Suprapubic skin (tissue), 4 donors: ENCODE results near the gene ANO2. TPM values are rescaled to one million over a fixed set of nuclear protein-coding genes. Genes with fewer than 3 reads are reported as not detected.

Experiments used
- DNase-seq, 2 donors: peaks; one replicate each; pipeline ENCODE4 v3.0.0-alpha.2; 2019; ENCODE audit warnings: low spot score in 2 of 2
- H3K27ac ChIP-seq: fragments of 200-600 bp; sonication (generic); one replicate; pipeline ENCODE4 v1.5.1; 2019
- H3K27me3 ChIP-seq: fragments of 200-600 bp; sonication (generic); one replicate; pipeline ENCODE4 v1.5.1; 2019
- H3K36me3 ChIP-seq: fragments of 200-600 bp; sonication (generic); one replicate; pipeline ENCODE4 v1.5.1; 2019
- H3K4me1 ChIP-seq: fragments of 200-600 bp; sonication (generic); one replicate; pipeline ENCODE4 v1.5.1; 2019
- H3K4me3 ChIP-seq: fragments of 200-600 bp; sonication (generic); one replicate; pipeline ENCODE4 v1.5.1; 2019; ENCODE audit warnings: mild to moderate bottlenecking
- H3K9me3 ChIP-seq: fragments of 200-600 bp; sonication (generic); one replicate; pipeline ENCODE4 v1.5.1; 2019
- EP300 ChIP-seq: sonication (generic); formaldehyde crosslinking; IDR thresholded peaks from one replicate; pipeline ENCODE4 v1.6.1; 2017; ENCODE audit warnings: antibody characterized with exemption
- POLR2A ChIP-seq, 2 donors: fragments of 450-650 bp; IDR thresholded peaks; one replicate each; pipeline ENCODE4 v1.6.1; 2017; ENCODE audit warnings: antibody characterized with exemption in 2 of 2, mild to moderate bottlenecking in 2 of 2, moderate library complexity in 2 of 2
- POLR2AphosphoS5 ChIP-seq, 3 donors: sonication (generic); formaldehyde crosslinking; IDR thresholded peaks; one replicate each; pipeline ENCODE4 v1.6.1; 2017; ENCODE audit warnings: antibody characterized with exemption in 3 of 3
- WGBS: methylation state at CpG from one replicate; pipeline ENCODE4 v1.1.5; 2018; 5-methylcytosine and 5-hydroxymethylcytosine counted together
- total RNA-seq, 4 donors: library from RNA; depleted of rRNA; stranded (reverse); fragments of >200 nt; gene quantifications; one replicate each; pipeline ENCODE4 v1.1.0, GENCODE V29; 2016
- TF ChIP-seq, protein P1 (sequence below), 2 donors: fragments of 200-600 bp in 1 of 2; fragments of 450-650 bp in 1 of 2; sonication (generic) in 1 of 2; IDR thresholded peaks; one replicate each; pipeline ENCODE4 v1.5.1; 2016 to 2019; ENCODE audit warnings: antibody characterized with exemption in 2 of 2, mild to moderate bottlenecking in 1 of 2, moderate library complexity in 1 of 2

ANO2 gene
- total RNA-seq, 4 donors from 2014 or later: 1.1 to 9.7 (median 2.0) TPM

DNA sequence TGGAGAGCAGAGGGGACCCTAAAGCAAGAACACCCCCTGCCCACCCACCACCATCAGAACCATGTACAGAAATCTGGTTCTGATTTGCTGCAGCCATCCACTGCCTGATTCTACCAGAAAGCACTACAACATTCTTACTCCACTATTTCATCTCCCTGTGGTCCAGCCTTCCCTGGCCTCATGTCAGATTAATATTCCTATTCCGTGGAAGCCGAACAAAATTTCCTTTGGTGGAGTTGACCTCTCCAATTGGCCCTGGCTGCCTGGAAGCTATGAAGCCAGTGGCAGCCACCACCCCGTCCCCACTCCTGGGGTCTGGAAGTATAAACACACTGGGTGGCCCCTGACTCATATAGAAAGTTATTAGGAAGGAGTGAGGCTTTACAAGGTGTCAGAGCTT, 60.2 kb downstream of the ANO2 start:
- 68% methylated on average over 3 of the region's 3 CpGs for WGBS
- H3K27me3 ChIP-seq: peaks cover 15% of the 10 kb centered on the region
- no peak overlapping the region for H3K27ac ChIP-seq
- no peak for DNase-seq
- H3K4me3 ChIP-seq: no peak overlapping the region
- H3K4me1 ChIP-seq: no peaks in the 10 kb centered on the region
- TF ChIP-seq POLR2AphosphoS5 (IDR thresholded peaks at IDR 0.05): no peak
- TF ChIP-seq EP300: no peak
- H3K9me3 ChIP-seq: no peaks in the 10 kb centered on the region
- H3K36me3 ChIP-seq: no peaks in the 10 kb centered on the region

DNA sequence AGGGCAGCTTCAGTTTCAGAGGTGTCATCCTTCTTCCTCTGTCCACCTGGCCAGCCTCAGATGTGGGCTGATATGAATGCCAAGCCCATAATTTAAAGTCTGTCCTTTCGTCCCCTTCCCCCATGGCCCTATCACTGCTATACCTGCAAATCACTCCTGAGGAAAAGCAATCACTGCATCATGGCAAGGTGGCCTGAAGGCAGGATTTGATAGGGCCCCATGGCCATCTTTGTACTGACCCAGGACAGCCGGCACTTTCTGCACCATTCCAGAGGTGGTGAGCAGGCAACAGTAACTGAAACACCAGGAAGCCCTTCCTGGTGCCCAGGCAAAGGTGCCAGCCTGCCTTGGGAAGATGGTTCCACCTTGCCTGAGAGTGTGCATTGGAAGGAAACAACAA, 60.8 kb downstream of the ANO2 start:
- H3K4me3 ChIP-seq: no peak overlapping the region
- no peak overlapping the region for H3K27ac ChIP-seq
- TF ChIP-seq POLR2AphosphoS5 (IDR thresholded peaks at IDR 0.05) (no peak), POLR2A (IDR thresholded peaks at IDR 0.05) (no peak), EP300 (no peak)
- TF ChIP-seq, protein P1, sequence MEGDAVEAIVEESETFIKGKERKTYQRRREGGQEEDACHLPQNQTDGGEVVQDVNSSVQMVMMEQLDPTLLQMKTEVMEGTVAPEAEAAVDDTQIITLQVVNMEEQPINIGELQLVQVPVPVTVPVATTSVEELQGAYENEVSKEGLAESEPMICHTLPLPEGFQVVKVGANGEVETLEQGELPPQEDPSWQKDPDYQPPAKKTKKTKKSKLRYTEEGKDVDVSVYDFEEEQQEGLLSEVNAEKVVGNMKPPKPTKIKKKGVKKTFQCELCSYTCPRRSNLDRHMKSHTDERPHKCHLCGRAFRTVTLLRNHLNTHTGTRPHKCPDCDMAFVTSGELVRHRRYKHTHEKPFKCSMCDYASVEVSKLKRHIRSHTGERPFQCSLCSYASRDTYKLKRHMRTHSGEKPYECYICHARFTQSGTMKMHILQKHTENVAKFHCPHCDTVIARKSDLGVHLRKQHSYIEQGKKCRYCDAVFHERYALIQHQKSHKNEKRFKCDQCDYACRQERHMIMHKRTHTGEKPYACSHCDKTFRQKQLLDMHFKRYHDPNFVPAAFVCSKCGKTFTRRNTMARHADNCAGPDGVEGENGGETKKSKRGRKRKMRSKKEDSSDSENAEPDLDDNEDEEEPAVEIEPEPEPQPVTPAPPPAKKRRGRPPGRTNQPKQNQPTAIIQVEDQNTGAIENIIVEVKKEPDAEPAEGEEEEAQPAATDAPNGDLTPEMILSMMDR (IDR thresholded peaks at IDR 0.05): no peak
- WGBS: 74% methylated on average over 2 of the region's 2 CpGs
- no peaks in the 10 kb centered on the region for H3K36me3 ChIP-seq
- no peak for DNase-seq
- H3K27me3 ChIP-seq: peaks cover 15% of the 10 kb centered on the region
- H3K4me1 ChIP-seq: no peaks in the 10 kb centered on the region
- no peaks in the 10 kb centered on the region for H3K9me3 ChIP-seq

DNA sequence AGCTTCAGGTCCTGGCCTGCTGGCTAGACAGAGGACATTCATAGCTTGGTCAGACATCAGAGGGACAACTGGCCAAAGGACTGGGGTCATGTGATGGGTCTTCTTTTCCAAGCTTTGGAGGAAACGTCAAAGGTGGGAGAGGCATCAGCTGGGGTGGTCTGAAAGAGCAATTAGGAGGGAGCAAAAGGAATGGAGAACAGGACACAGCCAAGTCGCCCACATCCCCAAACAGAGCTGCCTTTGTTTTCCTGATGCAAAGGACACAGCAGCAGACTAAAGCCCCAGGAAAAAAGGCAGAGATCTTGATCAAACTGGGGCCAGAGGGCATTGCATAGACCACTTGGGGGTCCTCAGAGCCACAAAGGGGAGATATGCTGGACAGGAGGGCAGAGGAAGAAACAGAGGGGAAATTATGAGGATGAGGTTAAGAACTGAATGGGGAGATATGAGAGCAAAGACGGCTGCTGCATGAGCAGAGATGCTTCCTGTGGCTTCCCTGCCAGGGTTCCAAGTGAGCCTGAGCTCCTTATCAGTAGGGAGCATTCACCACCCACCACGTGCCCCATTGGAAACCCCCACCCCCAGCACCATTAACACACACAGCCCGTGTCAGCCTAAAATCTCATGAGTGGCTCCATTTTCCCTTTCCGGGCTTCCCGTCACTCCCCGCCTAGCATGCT, 62.4 kb downstream of the ANO2 start:
- no peak for DNase-seq
- TF ChIP-seq EP300 (no peak), POLR2A (IDR thresholded peaks at IDR 0.05) (no peak), POLR2AphosphoS5 (IDR thresholded peaks at IDR 0.05) (no peak)
- TF ChIP-seq, protein P1 (IDR thresholded peaks at IDR 0.05): no peak

DNA sequence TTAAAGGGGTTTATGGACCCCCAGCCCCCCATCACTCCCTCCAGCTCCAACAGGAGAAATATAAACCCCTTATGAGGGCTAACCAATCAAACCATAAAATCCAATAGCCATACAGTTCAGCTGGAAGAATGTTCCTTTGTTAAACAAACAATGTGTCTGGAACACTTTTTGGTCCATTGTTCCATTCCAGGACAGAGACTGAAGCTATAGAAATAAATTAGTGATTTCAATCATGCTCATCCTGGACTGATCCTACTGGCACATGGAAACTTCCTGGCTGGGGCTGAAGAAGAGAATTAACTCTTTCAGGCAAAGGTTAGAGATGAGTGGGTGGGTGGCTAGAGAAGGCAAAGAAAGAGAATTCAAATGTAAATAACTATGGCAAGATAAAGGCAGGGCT, 63.4 kb downstream of the ANO2 start:
- peaks cover 10% of the 10 kb centered on the region for H3K27me3 ChIP-seq
- no peaks in the 10 kb centered on the region for H3K4me1 ChIP-seq
- no peak for DNase-seq
- no peaks in the 10 kb centered on the region for H3K9me3 ChIP-seq
- H3K27ac ChIP-seq: no peak overlapping the region
- TF ChIP-seq, protein P1 (IDR thresholded peaks at IDR 0.05): no peak
- TF ChIP-seq POLR2AphosphoS5 (IDR thresholded peaks at IDR 0.05): no peak
- no peak for TF ChIP-seq POLR2A (IDR thresholded peaks at IDR 0.05)
- no peak for TF ChIP-seq EP300
- no peaks in the 10 kb centered on the region for H3K36me3 ChIP-seq
- H3K4me3 ChIP-seq: no peak overlapping the region

More for the DNA sequence above, 62.4 kb downstream of the ANO2 start:
- H3K27ac ChIP-seq: no peak overlapping the region
- H3K4me3 ChIP-seq: no peak overlapping the region
- WGBS: 62% methylated on average over 8 of the region's 8 CpGs
- H3K9me3 ChIP-seq: no peaks in the 10 kb centered on the region
- no peaks in the 10 kb centered on the region for H3K4me1 ChIP-seq
- H3K36me3 ChIP-seq: no peaks in the 10 kb centered on the region
- H3K27me3 ChIP-seq: peaks cover 15% of the 10 kb centered on the region

DNA sequence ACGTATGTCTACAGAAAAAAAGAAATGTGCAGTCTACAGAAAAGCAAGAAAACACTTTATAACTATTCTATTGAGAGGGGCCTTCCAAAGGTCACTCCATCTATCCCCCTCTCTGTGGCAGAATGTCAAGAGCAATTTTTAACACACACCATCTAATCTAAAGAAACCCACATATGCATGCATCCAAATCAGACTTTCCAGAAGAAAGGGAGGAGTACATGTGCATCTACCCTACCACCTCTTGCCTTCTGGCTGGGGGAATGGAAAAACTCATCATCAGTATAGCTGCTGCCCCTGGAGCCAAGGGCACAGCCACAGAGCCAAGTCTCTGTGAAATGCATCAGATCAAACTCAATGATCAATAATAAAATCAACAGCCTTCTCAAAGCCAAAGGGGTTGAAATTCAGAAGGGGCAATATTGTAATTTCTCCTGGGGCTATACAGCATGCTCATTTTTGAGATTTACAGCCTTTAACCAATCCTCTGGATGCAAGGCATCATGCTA, 63.9 kb downstream of the ANO2 start:
- Histone ChIP-seq H3K27ac (no peak overlapping the region), H3K9me3 (no peaks in the 10 kb centered on the region), H3K4me3 (no peak overlapping the region), H3K4me1 (no peaks in the 10 kb centered on the region), H3K27me3 (peaks cover 10% of the 10 kb centered on the region), H3K36me3 (no peaks in the 10 kb centered on the region)
- 87% methylated on average over 1 of the region's 1 CpG for WGBS
- no peak for DNase-seq
- TF ChIP-seq POLR2AphosphoS5 (IDR thresholded peaks at IDR 0.05): no peak
- TF ChIP-seq POLR2A (IDR thresholded peaks at IDR 0.05): no peak

DNA sequence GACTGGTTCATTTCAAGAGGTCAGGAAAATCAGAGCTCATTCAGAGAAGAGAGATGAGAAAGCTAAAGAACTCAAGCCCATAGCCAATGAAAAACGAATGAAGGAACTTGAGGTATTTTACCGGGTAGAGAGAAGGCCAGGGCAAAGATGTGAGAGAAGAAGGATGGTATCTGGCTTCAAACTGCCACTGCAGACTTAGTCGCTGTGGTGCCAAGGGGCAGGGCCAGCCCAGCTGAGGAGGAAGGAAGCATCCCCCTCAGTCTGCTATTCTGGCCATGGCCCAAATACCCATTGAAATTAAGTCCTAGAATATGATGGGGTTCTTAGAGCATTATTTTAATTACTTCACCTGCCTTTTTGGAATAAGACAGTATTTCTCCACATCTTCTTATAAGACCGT, 69.2 kb downstream of the ANO2 start:
- TF ChIP-seq POLR2A (IDR thresholded peaks at IDR 0.05) (no peak), EP300 (no peak), POLR2AphosphoS5 (IDR thresholded peaks at IDR 0.05) (no peak)
- TF ChIP-seq, protein P1 (IDR thresholded peaks at IDR 0.05): no peak
- Histone ChIP-seq H3K4me3 (no peak overlapping the region), H3K36me3 (no peaks in the 10 kb centered on the region), H3K9me3 (no peaks in the 10 kb centered on the region), H3K27ac (no peak overlapping the region), H3K27me3 (no peaks in the 10 kb centered on the region), H3K4me1 (no peaks in the 10 kb centered on the region)
- no peak for DNase-seq
- WGBS: 75% methylated on average over 4 of the region's 4 CpGs
